NCI-H2227 (cell line): ENCODE data around the gene UBE2G2.
"Not testable (repeated sequence)": the region's sequence is repeated elsewhere in the genome, so short reads cannot be mapped to it uniquely, and the experiment has no call there.

Experiments used
- DNase-seq: peaks from one replicate; lab custom pipeline; 2025; ENCODE audit not compliant: unreplicated experiment; lab: John Stamatoyannopoulos, UW

Gene UBE2G2

GRCh38 chr21:44836666-44837471, 35.2 kb upstream of the UBE2G2 start:
- DNase-seq: peak; percentile 58

- no peak for DNase-seq
Measured at GRCh38 chr21:44836349-44836665, 34.7 kb upstream of the UBE2G2 start.

- no peak for DNase-seq
Measured at GRCh38 chr21:44835647-44835973, 34.0 kb upstream of the UBE2G2 start.

GRCh38 chr21:44834951-44835646, 33.5 kb upstream of the UBE2G2 start:
- no peak for DNase-seq

GRCh38 chr21:44834231-44834950, 32.8 kb upstream of the UBE2G2 start:
- no peak for DNase-seq

GRCh38 chr21:44833663-44834062, 32.0 kb upstream of the UBE2G2 start:
- DNase-seq: no peak

- not testable (repeated sequence) for DNase-seq
Measured at GRCh38 chr21:44832516-44833255, 31.1 kb upstream of the UBE2G2 start.

GRCh38 chr21:44831227-44831860, 29.7 kb upstream of the UBE2G2 start:
- DNase-seq: no peak

- DNase-seq: no peak
Measured at GRCh38 chr21:44829507-44830092, 28.0 kb upstream of the UBE2G2 start.

GRCh38 chr21:44828362-44829056, 26.9 kb upstream of the UBE2G2 start:
- no peak for DNase-seq

- DNase-seq: no peak
Measured at GRCh38 chr21:44823179-44823660, 21.6 kb upstream of the UBE2G2 start.

GRCh38 chr21:44822484-44823178, 21.0 kb upstream of the UBE2G2 start:
- no peak for DNase-seq

- DNase-seq: no peak
Measured at GRCh38 chr21:44820851-44821250, 19.2 kb upstream of the UBE2G2 start.

GRCh38 chr21:44819283-44820243, 17.9 kb upstream of the UBE2G2 start:
- DNase-seq: no peak

- no peak for DNase-seq
Measured at GRCh38 chr21:44818640-44819011, 17.0 kb upstream of the UBE2G2 start.

- peak; percentile 93 for DNase-seq
Measured at GRCh38 chr21:44817914-44818639, 16.5 kb upstream of the UBE2G2 start, which contains the start of gene SUMO3. Gene SUMO3, minus strand, starts transcription at chr21:44818062. Its CDS starts 94 bp downstream, at chr21:44817968.

- DNase-seq: peak; percentile 93
Measured at GRCh38 chr21:44817506-44817880, 15.9 kb upstream of the UBE2G2 start.
